HG02763 (cell line): ENCODE results near the gene PHTF1.

Experiments
- ATAC-seq: cut with Tn5 transposase; IDR thresholded peaks from one replicate; pipeline ENCODE4 v1.9.1; 2021; ENCODE audit warnings: mild to moderate bottlenecking, moderate library complexity; ENCODE audit not compliant: unreplicated experiment

Gene PHTF1

DNA sequence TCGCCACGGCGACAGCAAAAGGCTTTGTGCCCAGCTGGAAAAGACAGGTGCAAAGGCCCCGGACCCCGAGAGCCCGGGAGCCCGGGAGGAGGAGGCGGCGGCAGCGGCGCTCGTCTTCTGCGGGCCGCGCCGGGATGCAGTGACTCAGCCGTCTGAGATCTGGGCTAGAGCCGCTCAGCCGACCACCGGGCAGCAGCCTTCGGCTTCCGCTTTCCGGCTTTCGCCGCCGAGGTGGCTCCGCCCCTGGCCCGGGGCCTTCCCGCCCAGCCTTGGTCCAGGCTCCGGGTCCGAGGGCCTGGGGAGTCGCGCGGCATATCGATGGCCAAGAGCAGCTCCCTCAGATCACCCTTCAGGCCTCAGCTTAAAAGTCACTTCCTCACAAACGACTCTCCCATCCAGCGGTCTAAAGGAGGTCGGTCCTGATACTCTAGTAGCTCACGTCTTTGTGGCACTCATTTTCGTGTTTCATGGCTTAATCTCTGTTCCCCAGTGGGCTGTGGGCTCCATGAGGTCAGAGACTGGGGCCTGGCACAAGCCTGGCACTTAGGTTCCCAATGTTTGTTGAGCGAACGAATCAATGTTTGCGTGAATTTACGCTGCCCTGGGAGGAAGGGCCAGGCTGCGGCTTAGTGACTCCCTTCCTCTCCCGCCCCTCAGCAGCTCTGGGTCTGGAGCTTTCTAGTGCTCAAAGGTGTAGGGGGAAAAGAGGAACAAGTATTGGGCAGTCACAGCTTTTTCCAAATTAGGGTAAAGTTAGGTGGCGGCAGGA is at the start of gene PHTF1:
Gene PHTF1 (minus strand): TSS at position 154 of the 769 bp plus-strand sequence. CDS start 783 bp downstream, outside the sequence.
- ATAC-seq: peak; percentile 86

DNA sequence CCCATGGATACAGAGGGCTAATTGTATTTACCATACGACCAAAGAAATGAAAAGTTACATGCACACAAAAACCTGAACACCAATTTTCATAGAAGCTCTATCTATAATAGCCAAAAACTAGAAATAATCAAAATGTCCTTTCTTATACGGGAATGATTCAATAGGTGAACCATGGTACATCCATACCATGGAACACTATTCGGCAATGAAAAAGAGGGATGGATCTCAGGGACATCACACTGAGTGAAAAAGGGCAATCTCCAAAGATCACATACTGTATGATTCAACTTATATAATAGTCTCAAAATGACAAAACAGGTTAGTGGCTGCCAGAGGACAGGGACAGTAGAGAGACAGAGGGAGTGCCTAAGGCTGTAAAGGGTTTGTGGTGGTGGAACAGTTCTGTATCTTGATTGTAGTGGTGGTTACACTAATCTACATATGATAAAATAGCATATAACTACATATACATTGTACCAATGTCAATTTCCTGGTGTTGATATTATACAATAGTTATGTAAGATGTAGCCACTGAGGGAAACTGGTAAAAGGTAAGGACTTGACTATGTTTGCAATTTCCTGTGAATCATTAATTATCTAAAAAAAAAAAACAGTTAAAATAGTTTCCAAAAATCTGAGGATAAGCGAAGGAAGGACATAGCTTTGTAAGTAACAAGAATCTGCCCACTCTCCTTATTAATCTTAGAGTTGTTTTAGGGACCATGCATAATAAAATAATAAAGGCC is 49.3 kb upstream of the PHTF1 start:
- no peak for ATAC-seq

DNA sequence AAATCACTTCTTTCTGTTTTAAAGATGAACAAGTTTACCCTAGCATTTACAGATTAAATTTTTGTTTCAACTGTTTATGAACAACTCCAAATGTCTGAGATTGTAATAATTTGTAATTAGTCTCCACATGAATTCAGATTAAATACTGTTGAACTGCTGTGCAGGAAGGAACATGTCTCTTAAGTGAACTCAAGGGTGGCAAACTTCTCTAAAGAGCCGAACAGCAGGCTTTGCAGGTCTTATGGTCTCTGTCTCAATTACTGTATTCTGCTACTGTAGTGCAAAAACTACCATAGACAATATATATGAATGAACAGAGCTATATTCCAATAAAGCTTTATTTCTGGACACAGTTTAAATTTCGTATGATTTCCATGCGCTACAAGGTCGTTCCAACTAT is 46.4 kb upstream of the PHTF1 start:
- no peak for ATAC-seq

DNA sequence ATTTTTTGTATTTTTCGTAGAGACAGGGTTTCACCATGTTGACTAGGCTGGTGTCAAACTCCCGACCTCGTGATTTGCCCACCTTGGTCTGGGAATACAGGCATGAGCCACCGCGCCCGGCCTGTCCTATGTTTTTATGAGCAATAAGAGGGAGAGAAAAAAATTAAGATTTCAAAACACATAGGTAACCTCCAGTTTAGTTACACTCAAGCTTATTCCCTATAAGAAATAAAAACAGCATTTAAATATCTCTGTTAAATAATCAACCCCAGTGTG is 45.9 kb upstream of the PHTF1 start:
- ATAC-seq: no peak

DNA sequence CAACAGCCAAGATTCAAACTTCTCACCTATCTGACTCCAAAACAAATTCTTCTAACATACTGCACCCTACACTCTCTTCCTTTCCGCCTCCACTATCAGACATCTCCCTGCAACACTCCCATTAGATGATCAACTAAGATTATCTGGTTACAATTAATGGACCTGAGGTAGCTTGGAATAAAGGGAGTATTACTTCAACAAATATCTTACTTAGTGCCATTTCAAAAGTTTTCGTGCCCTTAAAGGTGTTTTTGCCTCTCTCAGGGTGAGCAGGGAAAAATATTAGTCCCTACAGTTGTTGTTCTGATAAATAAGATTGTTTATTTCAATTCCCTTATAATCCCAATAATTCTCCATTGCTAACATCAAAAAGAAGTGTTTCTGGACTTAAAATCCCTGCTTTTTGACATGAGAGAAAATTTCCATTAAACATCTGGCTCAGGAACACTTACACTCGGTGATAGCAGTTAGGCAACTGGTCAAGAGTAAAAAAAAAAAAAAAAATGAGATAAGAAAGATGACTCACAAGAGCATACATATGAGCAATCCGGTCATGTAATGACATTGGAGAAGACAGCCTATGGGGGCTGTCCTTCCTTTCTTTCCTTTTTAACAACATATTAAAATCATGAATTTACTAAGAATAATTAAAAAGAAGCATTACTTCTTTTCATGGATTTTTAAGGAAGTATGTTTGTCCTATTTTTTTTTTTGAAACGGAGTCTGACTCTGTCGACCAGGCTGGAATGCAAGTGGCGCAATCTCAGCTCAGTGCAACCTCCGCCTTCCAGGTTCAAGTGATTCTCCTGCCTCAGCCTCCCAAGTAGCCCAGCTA is 45.4 kb upstream of the PHTF1 start:
- ATAC-seq: no peak

DNA sequence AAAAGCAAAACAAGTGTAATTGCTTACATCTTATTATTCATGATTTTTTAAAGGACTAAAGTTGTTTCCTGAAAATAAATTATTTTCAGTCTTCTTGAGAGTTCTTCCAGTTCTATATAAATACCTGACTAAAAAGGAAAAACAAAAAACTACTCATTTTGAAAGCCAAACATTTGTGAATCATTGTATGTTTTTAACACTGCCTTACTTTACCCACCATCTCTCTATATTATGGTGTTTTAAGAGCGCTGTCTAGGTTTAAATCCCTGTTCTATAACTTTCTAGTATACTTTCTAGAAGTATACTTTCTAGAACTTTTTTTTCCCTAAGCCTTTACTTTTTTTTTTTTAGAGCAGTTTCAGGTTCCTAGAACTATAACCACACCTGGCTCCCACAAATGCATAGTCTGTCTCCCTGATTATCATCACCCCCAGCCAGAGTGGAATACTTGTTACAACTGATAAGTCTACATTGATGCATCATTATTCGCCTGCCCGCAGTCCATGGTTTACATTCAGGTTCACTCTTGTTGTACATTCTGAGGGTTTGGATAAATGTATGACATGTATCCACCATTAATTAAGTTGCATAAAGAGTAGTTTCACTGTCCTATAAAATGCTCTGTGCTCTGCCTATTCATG is 43.2 kb upstream of the PHTF1 start:
- ATAC-seq: no peak

DNA sequence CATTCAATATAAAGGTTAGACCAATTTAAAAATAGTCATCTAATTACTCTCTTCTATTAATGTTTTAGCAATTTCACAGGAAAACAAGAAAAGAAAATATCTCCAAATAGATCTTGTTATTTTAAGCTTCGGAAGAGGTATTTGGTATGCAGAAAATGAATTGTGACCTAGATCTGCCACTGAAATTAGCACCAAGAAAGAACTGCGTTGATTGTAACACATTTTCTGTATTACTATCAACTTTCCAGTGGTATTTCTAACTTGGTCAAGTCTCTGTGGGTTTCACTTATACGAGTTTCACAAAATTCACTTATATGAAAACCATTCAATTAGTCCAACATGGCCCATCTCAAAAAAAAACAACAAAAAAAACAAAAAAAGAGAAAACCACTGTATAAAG is 41.2 kb upstream of the PHTF1 start:
- no peak for ATAC-seq

DNA sequence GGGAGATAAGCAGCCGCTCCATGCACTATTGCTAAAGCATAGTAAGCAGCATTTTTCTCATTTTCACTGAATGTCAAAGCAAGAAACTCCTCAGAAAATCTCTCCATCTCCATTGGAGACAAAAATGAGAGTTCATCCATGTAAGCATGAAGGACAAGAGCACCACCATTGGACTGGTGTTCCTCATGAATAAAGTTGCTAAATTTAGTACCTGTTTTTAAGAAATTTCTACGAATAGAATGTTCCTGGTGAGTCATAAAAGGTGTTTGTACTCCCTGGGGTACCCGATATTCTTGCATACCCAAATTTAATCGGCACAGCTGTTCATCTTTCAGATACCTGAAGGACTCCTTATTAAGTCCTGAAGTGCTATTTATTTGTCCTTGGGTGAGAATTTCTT is 38.2 kb upstream of the PHTF1 start:
- no peak for ATAC-seq

DNA sequence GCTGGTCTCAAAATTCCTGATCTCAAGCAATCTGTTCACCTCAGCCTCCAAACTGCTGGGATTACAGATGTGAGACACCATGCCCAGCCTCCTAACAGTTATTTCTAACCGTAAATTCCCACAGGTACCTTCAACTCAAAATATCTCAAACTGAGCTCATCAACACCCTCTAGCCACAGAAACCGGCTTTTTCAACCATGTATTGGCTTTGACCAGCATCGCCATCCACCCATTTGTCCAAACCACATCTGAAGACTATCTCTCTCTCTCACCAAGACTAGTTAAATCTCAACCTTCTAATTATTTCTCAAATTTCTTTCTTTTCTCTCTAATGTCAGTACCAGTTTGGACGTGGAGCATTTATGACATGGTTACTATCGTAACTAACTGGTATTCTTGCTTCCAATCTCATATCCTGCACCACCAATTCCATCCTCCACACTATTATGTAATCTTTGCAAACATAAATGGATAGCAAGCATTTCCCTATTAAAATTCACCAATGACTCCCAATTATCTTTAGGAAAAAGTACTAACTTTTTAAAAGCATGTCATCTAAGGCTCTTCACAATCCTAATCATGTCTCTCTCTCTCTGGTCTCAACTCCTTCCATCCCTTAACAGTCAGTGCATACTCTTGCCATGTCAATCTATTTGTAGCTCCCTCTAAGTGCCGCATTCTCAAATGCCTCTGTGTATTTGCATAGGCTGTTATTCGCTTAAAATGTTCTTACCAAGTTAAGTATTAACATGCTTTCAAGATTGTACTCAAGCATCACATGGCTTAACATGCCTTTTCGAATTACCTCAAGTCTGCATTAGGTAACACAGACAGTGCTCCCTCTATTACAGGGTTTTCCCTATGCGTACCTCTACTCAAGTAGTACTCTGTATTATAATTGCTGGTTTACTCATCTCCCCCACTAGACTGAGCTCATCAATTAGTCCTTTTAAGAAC is 34.9 kb upstream of the PHTF1 start:
- no peak for ATAC-seq

DNA sequence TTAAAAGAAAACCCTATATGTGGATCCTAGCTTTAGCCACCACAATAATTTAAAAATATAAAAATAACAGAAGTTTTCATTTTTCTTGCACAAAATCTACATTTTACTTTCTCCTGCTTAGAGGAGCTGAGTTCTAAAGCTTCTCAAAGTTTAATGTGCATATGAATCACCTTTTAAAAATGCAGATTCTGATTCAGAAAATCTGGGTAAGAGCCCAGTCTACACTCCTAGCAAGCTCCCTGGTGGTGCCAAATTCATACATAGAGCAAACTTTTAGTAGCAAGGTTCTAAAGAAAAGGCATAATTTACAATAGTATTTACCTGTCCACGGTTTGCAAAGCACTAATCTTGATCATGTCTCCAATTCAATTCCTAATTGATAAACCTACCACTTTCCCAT is 33.7 kb upstream of the PHTF1 start:
- no peak for ATAC-seq

DNA sequence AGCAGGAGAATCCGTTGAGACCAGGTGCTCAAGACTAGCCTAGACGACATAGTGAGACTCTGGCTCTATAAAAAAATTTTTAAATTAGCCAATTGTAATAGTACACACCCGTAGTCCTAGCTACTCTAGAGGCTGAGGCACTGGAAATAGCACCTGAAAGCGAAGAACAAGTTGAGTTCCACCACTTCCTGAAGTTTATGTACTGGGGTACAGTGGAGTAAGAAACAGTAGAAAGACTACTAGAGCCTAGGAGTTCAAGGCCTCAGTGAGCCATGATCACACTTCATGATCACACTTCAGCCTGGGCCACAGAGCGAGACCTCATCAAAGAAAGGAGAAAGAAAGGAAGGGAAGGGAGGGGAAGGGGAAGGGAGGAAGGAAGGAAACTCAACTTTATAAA is 33.2 kb upstream of the PHTF1 start:
- ATAC-seq: no peak

DNA sequence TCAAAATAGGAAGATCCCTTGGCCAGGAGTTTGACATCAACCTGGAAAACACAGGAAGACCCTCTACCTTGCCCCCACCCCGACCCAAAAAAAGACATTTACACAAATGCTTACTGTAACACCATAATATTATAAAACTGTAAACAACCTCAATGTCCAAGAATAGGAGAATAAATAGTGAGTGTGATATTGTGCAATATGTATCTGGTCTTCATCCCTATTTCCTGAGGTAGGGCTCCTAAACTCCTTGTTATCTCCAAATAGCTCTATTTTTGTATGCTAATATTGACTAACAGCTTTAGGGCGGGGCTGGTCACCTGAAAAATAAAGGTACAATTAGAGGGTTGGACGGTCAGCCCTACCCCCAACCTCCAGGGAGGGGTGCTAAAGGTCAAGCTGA is 29.5 kb upstream of the PHTF1 start:
- ATAC-seq: no peak

DNA sequence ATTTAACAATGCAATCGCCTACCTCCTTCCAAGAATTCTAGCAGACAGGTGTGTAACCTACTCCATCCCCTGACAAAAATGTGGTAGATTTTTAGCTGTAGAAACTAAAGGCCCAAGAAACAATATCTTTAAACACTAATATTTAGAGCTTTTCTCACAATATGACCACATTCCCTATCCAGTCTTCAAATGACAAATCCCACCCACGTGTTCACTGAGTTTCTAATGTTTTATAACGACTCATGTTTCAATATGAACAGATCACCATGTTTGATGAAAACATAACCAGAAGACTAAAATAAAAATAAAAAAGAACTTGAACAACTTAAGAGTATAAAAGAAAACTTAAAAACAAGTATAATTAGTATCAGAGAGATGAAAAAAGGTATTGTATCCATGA is 28.4 kb upstream of the PHTF1 start:
- ATAC-seq: no peak

DNA sequence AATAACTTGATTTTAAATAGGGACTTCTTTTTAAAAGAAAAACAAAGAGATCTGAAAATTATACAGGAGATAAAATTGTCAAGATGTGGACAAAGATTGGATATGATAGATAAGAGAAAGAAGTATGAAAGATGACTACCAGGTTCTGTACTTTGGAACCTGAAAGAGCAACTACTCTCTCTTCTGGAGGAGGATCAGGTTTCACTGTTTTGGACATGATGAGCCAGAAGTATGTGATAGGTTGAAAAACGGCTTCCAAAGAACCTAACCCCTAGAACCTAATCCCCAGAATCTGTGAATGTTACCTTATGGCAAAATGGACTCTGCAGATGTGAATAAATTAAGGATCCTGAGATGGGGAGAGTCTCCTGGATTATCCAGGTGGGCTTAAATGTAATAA is 26.8 kb upstream of the PHTF1 start:
- ATAC-seq: no peak

DNA sequence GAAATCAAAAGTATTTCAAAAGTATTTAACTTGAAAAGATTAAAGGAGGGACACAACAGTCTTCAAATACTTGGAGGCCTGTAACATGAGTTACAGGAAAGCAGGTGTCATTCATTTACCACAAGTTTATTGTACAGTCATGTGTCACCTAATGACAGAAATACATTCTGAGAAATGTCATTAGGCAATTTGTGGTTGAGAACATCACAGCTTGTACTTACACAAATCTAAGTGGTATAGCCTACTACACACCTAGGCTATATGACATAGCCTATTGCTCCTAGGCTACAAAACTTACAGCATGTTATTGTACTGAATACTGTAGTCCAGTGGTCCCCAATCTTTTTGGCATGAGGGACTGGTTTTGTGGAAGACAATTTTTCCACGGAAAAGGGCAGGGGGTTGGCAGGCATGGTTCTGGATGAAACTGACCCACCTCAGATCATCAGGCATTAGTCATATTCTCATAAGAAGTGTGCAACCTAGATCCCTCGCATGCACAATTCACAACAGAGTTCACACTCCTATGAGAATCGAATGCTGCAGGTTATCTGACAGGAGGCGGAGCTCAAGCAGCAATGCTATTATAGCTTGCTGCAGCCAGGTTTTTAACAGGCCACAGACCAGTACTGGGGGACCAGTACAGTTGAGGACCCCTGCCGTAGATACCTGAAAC is 25.0 kb upstream of the PHTF1 start:
- ATAC-seq: peak; percentile 62

DNA sequence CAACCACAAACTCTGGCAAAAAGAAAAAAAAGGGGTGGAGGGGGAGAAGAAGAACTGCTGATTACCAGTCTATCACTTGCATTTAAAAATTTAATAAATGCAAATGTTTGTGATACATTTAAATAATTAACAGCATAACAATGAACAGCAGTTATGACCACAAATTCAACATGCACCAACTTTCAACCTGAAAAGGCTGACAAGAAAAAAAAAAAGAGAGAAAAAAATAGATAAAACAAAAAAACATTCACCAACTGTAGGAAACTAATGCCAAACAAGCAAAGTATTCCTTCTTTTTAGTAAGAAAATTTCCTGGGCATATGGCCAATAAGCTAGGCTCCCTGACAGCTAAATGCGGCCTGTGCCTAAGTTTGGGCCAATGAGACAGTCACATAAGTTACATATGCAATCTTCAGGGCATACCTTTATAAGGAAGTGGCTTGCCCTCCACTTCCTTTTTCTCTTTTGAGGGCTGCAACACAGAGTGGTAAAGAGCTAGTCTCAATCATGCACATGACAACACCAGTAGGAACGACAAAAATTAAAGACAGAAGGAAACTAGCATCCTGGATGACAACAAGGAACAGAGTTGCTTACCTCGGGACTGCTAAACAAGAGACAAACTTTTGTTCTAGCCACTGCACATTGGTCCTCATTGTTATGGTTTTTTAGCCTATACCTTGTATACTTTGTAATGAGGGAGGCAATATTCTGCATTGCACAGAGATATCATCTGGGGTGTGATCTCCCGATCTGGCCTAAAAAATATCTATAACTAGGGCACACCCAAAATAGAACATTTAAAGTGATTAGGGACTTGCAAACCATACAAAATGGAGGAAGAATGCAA is 24.2 kb upstream of the PHTF1 start:
- peak; percentile 69 for ATAC-seq

DNA sequence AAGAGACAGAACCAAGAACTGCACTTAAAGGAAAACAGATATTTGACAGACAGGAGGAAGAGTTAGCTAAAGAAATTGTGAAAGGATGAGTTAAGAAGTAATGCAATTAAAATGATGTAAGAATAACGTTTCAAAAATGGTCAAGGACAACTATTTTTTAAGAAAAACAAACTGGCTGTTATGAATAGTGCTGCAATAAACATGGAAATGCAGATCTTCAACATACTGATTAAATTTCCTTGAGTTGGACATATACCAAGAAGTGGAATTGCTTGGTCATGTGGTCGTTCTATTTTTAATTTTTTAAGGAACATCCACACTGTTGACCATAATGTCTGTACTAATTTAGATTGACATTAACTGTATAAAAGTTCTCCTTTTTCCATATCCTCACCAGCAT is 23.1 kb upstream of the PHTF1 start:
- no peak for ATAC-seq

DNA sequence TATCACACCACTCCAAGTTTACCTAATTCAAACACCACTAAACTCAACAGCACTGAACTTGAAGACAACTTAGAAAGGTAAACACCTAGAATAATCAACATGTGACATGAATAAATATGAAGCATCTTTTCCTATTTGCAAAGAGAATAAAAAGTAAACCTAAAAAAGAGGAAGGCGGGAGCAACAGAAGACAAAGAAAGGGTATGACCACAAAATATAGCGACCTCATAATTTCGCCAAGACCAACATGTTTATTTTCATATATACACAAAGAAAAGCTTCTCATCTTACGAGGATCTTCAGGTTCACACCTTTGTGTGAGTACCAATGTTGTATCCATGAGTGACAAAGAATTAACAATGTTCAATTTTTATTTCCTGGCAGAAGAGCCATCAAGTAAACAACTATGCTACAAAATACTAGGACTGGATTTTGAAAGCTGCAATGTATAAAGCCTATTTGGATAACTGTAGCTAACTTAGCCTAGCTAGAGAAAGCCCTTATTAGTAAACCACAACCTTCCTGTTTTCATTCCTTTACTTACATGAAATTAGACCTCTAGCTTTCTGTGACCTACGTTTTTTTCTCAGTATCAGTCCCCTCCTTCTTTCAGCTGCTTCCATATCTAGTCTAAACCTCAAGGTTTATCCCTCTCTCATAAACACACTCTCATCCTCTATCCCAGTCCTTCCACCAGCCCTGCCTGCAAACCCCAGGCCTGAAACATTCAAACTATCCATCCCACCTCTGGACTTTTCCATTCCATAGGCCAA is 21.3 kb upstream of the PHTF1 start:
- peak; percentile 43 for ATAC-seq
